HG02884 (cell line): ENCODE measurements around the gene RASSF4.

Experiments used
- ATAC-seq: cut with Tn5 transposase; IDR thresholded peaks from one replicate; pipeline ENCODE4 v1.9.1; 2021; ENCODE audit warnings: mild to moderate bottlenecking, moderate library complexity; ENCODE audit not compliant: unreplicated experiment

Gene RASSF4

GRCh38 chr10:44927352-44927751, 32.2 kb upstream of the RASSF4 start:
- no peak for ATAC-seq

DNA sequence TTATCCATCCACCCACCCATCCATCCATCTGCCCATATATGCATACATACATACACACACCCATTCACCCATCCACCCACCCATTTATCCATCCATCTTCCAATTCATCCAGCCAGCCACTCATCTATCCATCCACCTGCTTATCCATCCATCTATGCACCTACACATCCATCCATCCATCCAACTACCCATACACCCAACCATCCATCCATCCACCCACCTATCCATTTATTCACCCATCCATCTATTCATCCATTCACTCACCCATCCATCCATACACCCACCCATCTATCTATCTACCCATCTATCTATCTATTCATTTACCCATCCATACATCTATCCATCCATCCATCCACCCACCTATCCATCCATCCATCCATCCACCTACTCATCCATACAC, 31.1 kb upstream of the RASSF4 start:
- no peak for ATAC-seq

- ATAC-seq: no peak
Observed at GRCh38 chr10:44929356-44930255, 30.0 kb upstream of the RASSF4 start.

- no peak for ATAC-seq
Observed at GRCh38 chr10:44930904-44931620, 28.5 kb upstream of the RASSF4 start.

DNA sequence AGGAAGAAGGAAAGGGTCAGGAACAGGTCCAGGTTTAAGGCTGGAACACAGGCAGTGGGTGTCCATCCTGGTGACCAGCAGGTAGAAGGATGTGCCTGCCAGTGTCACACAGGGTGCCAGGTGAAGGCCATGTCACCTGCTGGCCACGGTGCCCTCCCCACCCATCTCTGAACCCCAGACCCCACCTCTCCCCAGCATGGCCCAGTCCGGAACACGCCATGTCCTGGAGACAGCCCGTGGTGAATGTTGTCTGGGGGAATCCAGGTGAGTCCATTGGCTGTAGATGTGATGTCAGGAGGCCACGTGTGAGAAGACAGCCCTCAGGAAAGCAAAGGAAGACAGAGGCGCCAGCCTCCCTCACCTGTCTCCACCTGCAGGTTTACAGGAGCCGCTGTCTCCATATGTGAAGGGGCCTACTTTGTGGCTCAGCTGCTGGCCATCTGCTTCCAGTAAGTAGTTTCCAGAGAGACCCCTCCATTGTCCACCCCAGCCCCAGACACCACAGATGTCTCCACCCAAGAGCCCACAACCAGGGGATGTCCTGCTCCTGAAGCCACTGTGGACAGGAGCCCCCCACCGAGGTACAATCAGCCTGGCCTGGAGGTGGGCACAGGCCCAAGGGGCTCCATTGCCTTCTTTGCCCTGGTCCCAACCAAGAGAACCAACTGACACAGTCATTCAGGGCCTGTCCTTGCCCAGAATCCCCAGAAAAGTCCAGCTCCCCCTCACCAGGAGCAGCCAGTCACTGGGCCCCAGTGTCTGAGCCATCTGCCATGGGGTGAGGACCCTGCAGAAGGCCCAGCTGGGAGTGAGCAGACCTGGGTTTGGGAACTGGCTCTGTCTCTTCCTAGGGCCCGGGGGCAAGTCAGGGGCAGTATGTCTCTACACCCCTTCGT, 27.7 kb upstream of the RASSF4 start:
- no peak for ATAC-seq

- peak; percentile 96 for ATAC-seq
Observed at GRCh38 chr10:44932517-44933450, 26.8 kb upstream of the RASSF4 start.

GRCh38 chr10:44933451-44934321, 25.9 kb upstream of the RASSF4 start:
- ATAC-seq: no peak

DNA sequence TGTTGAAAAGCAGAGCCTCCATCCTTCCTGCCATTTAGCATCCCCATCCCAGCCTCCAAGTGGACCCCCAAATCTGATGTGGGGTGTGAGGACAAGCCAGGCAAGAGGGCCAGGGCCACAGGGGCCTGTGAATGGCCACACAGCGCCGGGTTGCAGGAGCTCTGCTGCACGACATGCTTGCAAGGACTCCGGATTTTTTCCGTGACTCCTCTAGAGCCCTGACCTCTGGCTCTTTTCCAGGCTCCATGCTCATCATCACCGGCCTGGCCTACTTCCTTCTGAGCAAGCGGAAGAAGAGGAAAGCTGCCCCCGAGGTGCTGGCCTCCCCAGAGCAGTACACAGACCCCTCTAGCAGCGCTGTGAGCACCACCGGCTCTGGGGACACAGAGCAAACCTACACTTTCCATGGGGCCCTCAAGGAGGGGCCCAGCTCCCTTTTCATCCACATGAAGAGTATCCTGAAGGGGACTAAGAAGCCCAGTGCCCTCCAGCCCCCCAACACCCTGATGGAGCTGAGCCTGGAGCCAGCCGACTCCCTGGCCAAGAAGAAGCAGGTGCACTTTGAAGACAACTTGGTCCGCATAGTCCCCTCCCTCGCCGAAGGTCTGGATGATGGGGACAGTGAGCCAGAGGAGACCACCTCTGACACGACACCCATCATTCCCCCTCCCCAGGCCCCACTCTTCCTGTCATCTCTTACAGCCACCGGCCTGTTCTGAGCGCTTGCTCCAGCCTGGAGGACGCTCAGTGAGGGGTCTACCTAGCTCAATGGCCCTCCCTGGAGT, 25.0 kb upstream of the RASSF4 start:
- no peak for ATAC-seq

DNA sequence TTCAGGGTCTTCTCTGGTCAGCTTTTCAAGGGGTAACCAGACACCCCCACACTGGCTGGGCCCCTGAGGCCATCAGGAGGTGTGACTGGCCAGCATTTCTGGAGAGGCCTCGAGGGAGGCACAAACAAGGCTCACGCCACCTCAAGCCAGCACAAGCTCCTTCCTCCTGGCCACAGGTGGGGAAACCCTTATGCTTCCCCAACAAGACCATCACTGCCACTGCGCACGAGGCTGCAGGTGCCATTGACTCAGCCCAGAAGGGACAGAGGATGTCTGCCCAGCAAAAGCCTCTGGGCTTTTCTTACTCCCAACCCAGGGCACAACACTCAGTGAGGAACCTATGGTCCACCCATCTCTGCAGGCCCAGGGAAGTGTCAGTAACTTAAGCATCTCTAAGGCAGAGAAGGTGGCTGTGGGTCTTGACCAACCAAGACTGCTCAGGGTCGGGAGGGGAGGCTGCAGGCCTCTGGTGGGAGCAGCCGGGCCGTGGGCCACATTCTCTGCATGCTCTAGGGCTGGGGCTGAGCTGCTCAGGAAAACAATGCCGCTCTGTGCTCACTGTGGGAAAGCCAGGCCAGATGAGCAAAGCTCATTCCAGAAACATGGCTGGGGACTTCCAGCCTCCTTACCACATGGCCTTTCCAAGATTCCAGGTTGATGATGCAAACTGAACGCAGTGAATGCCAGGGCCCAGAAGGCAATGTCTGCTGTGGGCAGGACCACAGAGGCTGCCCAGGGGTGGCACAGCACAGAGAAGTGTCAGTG, 24.2 kb upstream of the RASSF4 start:
- ATAC-seq: no peak

DNA sequence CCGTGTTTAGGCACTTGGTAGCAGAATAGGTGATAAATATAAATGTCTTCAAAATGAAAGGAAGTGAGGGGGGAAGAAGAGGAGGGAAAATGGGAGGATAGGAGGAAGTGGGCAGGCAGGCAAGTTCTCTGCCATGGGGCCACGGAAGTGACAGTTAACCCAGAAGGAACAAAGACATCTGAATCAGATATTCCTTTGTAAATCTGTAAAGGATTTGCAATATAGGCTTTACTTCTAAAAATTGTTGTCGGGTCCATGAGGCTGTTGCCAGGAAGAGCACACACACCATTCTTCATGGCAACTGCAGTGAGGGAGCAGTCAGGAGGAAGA, 23.7 kb upstream of the RASSF4 start:
- no peak for ATAC-seq

DNA sequence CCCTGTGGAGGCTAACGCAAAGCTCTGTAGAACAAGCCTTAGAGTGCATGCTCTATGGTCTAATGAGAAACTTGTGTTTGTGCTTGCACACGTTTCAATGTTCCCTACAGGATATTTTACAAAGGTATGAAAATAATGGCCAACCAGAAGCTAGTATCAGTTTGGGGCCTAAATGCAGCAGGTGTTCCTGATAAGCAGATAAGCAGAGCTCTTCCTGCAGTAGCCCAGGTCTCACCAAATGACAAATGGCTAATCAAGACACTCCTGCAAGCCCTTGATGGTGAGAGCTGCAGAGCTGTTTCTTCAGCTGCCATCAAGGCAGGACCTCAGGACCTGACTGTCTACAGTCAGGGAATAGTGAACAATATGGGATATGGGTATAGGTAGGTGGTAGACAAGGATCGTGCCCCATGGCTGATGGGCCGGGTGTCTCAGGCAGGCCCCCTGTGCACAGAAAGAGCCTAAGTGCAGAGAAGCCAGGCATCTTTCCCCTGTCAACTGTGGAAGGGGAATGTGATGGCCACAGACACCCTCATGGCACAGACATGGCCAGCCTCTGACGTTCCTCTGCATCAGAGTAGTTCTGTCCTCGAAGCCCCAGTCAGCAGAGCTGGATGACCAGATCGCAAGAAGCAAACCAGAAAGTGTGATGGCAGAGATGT, 23.2 kb upstream of the RASSF4 start:
- no peak for ATAC-seq

GRCh38 chr10:44937196-44938005, 22.2 kb upstream of the RASSF4 start:
- ATAC-seq: no peak

- no peak for ATAC-seq
Observed at GRCh38 chr10:44938956-44939355, 20.6 kb upstream of the RASSF4 start.

DNA sequence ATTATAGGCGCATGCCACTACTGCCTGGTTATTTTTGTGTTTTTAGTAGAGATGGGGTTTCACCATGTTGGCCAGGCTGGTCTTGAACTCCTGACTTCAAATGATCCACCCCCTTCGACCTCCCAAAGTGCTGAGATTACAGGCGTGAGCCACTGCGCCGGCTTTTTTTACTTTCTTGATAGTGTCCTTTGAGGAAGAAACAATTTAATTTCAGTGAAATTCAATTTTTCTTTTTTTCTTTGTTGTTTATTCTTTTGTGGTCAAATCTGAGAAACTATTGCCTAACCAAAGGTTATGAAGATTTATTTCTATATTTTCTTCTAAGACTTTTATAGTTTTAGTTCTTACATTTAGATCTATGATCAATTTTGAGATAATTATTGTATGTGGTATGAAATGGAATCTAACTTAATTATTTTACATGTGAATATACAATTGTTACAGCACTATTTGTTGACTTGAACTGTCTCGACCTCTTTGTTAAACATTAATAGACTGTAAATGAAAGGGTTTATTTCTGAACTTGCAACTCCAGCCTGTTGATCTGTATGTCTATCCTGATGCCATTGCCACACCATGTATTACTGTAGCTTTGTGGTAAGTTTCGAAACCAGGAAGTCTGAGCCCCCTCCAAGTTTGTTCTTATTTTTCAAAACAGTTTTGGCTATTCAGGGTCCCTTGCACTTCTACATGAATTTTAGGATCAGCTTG, 19.8 kb upstream of the RASSF4 start:
- no peak for ATAC-seq

DNA sequence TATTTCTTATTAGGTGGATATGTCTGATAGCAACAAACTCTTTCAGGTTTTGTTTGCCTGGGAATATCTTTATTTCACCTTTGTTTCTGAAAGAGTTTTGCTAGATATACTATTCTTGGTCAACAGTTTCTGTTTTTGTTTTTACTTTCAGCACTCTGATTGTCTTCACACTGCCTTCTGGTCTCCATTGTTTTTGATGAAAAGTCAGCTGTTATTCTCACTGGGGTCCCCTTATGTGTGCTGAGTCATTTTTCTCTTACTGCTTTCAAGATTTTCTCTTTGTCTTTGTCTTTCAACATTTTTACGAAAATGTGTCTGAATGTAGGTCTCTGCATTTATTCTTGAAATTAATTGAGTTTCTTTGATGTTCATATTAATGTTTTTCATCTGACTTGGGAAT, 15.2 kb upstream of the RASSF4 start:
- ATAC-seq: no peak

DNA sequence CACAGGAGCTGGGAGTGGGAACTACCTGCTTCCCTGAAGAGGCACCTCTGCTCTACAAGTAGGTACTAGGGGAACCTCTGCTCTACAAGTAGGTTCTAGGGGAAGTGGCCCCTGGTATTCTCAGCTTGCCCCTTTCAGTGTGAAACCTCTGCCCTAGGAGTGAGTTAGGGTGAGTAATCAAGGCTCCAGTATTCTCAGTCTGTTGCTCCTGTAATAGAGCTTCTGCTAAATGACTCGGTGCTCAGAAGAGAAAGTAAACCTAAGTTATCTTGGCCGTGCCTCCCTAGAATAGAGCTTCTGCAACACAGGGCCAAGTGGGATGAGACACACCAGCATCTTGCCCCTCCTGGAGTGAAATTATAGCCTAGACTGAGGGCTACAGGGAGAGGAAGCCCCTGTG, 13.4 kb upstream of the RASSF4 start:
- ATAC-seq: peak; percentile 49
